Activated CD8-positive, alpha-beta T cell treated with anti-CD3 and anti-CD28 coated beads, Interleukin-2, amount 10 ng/mL, durations not matched to agents 7 days and 5 days (primary cell): ENCODE measurements around the gene TMEM132E. TPM values are rescaled to one million over a fixed set of nuclear protein-coding genes. Genes with fewer than 3 reads are reported as not detected.

Experiments
- ATAC-seq: fragments of 150-1000 bp; cut with Tn5 transposase; one replicate; pipeline ENCODE4 v1.10.0; 2021; ENCODE audit warnings: moderate library complexity
- CTCF ChIA-PET: fragments of 350-600 bp; sonication (Branson Sonifier 250); formaldehyde crosslinking; loops from one replicate; lab custom pipeline; 2021; ENCODE audit warnings: antibody characterized with exemption; lab: Charles Lee
- POLR2A ChIA-PET: fragments of 350-600 bp; sonication (Branson Sonifier 250); formaldehyde crosslinking; loops from one replicate; lab custom pipeline; 2021; ENCODE audit warnings: antibody characterized with exemption; lab: Charles Lee
- DNase-seq: peaks from one replicate; pipeline ENCODE4 v3.0.0-alpha.2; 2020
- H3K27ac Mint-ChIP-seq: one replicate; pipeline ENCODE4 v1.8.0; 2021; ENCODE audit warnings: mild to moderate bottlenecking, mixed read lengths
- H3K27me3 Mint-ChIP-seq: one replicate; pipeline ENCODE4 v1.8.0; 2021; ENCODE audit warnings: low read depth, mixed read lengths
- H3K36me3 Mint-ChIP-seq: one replicate; pipeline ENCODE4 v1.8.0; 2021; ENCODE audit warnings: low read depth, mixed read lengths
- H3K4me1 Mint-ChIP-seq: one replicate; pipeline ENCODE4 v1.8.0; 2021; ENCODE audit warnings: low read depth, mixed read lengths
- H3K4me3 Mint-ChIP-seq: one replicate; pipeline ENCODE4 v1.8.0; 2021; ENCODE audit warnings: mild to moderate bottlenecking, mixed read lengths
- H3K9me3 Mint-ChIP-seq: one replicate; pipeline ENCODE4 v1.8.0; 2022; ENCODE audit warnings: mixed read lengths; ENCODE audit not compliant: insufficient read depth
- total RNA-seq, 2 experiments: library from RNA; stranded (reverse); gene quantifications; one replicate each; pipeline ENCODE4 v1.2.3, GENCODE V29; 2021

The TMEM132E gene
- total RNA-seq, 2 experiments from 2014 or later, result not detected

DNA sequence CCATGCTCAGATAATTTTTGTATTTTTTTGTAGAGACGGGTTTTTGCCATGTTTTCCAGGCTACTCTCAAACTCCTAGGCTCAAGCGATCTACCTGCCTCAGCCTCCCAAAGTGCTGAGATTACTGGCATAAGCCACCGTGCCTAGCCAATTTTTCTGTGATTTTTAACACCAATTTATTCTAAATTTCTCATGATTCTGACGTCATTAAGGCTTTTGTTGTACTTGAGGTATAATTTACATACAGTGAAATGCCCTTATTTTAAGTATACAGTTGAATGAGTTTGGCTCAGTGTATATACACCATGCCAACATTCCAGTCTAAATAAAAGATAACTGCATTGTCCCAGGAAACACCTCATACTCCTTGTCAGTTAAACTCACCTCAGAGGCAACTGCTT lies 77.4 kb downstream of the TMEM132E start:
- no peak for DNase-seq
- CTCF ChIA-PET, result no interaction called here
- ATAC-seq, result no peak

DNA sequence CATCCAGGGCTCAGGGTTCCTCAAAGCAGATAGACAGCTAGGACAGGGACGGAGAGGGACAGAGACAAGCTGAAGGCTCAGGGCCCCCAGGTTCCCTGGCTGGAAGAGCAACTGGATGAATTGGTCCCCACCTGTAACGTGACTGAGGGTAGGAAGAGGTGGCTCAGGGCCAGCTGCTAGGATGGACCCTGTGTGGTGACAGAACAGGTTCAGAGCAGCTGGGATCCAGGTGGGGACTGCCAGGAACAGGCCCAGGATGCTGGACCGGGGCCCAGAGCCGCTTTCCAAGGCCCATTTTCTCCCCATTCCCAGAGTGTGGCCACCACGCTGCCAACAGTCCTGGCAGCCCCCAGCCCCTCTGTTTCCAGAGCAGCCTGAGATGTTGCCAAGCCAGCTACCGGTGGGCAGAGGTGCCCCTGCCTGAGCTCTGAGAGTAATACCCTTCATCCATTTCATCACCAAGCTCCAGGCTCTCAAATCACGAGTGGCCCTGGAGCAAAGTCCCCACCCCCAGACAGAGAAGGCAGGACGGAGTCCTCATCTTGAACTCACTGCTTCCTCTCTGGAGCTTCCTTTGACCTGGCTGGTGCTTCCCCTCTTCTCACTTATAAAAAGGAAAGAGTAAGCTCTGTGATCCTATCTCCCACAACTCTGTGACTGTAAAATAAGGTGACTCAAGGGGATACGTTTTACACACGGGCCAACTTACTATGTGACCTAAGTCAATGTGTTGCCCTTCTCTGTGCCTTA lies 79.6 kb downstream of the TMEM132E start:
- H3K36me3 Mint-ChIP-seq, result no peaks in the 10 kb centered on the region
- no peak for DNase-seq
- ChIA-PET CTCF (interaction anchor here (0.7 kb wide), 2 partner anchors 11 to 21 kb away, joined by 3 read pairs; no protein-coding TSS in a partner anchor), POLR2A (no interaction called here)
- ATAC-seq, result no peak
- H3K4me3 Mint-ChIP-seq, result no peak overlapping the region
- peaks cover 4% of the 10 kb centered on the region for H3K27me3 Mint-ChIP-seq
- H3K27ac Mint-ChIP-seq, result no peak overlapping the region
- H3K9me3 Mint-ChIP-seq, result no peaks in the 10 kb centered on the region
- no peaks in the 10 kb centered on the region for H3K4me1 Mint-ChIP-seq

More for the DNA sequence above, 77.4 kb downstream of the TMEM132E start:
- H3K4me3 Mint-ChIP-seq, result no peak overlapping the region
- no peaks in the 10 kb centered on the region for H3K9me3 Mint-ChIP-seq
- peaks cover 9% of the 10 kb centered on the region for H3K27me3 Mint-ChIP-seq
- no peak overlapping the region for H3K27ac Mint-ChIP-seq
- H3K4me1 Mint-ChIP-seq, result no peaks in the 10 kb centered on the region
- POLR2A ChIA-PET, result no interaction called here
- no peaks in the 10 kb centered on the region for H3K36me3 Mint-ChIP-seq

DNA sequence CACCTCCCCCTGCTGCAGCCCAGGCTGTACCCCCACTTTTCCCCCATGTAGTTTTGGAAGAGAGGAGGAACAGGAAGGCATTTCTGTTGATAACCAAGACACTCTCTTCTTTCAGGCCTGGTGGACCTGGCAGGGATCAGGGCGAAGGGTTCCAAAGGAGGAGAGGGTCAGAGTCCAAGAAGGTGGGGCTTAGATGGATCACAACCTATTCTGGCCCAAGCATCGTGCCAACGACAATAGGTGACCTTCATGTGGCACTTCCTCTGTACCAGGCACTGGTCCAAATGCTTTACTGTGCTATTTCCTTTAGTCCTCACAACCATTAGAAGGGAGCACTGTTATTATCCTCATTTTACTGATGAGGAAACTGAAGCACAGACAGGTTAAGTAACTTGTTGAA lies 84.3 kb downstream of the TMEM132E start:
- Mint-ChIP-seq H3K9me3 (no peaks in the 10 kb centered on the region), H3K36me3 (no peaks in the 10 kb centered on the region), H3K27me3 (peaks cover 3% of the 10 kb centered on the region), H3K4me3 (no peak overlapping the region), H3K27ac (no peak overlapping the region), H3K4me1 (peaks cover 9% of the 10 kb centered on the region)
- ATAC-seq (no peak), DNase-seq (no peak)
- ChIA-PET POLR2A (no interaction called here), CTCF (no interaction called here)

DNA sequence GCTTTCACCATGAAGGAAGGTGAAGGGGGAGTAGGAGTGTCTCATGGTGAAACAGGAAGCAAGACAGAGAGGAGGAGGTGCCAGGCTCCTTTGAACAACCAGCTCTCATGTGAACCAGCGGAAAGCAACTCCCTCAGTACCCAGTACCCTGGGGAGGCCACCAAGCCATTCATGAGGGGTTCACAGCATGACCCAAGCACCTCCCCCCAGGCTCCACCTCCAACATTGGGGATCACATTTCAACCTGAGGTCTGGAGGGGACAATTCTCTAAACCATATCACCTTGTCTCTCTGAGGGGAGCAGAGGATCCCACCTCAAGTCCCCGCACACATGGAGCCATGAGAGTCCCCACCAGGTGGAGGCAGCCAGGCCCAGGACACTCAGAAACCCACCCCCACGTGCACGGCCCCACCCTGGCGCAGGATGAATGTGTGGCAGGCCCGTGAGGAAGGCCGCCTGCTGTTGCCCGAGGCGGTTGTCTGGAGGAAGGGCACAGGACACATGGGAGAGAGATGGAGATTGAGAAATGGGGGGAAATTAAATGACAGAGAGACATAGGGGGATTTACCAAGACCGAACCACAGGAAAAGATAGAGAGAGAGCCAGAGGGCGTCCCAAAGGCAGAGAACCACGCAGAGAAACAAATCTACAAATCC lies 85.9 kb downstream of the TMEM132E start:
- Mint-ChIP-seq H3K4me3 (no peak overlapping the region), H3K27me3 (peaks cover 3% of the 10 kb centered on the region), H3K9me3 (no peaks in the 10 kb centered on the region), H3K36me3 (no peaks in the 10 kb centered on the region), H3K4me1 (peaks cover 9% of the 10 kb centered on the region), H3K27ac (no peak overlapping the region)
- POLR2A ChIA-PET, result no interaction called here
- CTCF ChIA-PET, result no interaction called here
- DNase-seq, result no peak
- no peak for ATAC-seq

DNA sequence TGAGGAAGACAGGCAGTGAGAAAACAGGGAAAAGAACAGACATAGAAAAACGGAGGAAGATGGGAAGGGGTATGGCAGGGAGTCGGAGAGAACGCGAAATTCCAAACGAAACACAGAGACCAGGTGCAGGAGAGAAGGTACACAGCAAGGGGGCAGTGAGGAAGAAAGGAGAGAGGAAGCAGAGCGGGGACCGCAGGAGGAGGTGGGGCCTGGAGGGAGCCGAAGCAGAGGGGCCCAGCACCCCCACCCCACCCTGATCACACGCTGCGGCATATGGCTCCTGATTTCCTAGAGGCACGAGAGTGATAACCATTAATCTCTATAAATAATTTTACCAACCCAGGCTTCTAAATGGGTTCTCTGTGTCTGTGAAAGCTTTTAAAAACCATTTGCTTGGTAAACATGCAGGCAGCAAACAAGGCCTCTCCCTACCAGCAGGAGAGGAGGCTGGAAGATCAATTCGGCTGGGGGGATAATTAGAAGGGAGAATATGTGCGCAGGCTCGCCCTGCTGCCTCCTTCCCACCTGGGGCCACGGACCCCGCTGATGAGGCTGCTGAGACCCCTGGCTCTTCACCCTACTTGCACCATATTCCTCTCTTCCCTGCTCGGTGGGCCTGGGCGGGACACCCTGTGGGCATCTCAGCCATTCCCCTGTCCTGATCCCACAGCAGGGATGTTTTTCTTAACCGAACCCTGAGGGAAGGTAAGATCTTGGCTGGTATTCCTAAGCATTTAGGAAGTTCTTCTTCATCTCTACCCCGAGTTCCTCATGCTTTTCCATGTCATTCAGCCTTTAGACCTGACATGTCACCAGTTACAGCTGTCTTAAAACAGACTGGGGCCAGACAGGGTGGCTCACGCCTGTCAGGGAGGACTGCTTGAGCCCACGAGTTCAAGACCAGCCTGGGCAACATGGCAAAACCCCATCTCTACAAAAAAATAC lies 86.7 kb downstream of the TMEM132E start:
- Mint-ChIP-seq H3K9me3 (no peaks in the 10 kb centered on the region), H3K27ac (no peak overlapping the region), H3K4me1 (peaks cover 9% of the 10 kb centered on the region), H3K4me3 (no peak overlapping the region), H3K36me3 (no peaks in the 10 kb centered on the region), H3K27me3 (peaks cover 3% of the 10 kb centered on the region)
- CTCF ChIA-PET, result no interaction called here
- DNase-seq, result no peak
- POLR2A ChIA-PET, result no interaction called here
- ATAC-seq, result no peak

DNA sequence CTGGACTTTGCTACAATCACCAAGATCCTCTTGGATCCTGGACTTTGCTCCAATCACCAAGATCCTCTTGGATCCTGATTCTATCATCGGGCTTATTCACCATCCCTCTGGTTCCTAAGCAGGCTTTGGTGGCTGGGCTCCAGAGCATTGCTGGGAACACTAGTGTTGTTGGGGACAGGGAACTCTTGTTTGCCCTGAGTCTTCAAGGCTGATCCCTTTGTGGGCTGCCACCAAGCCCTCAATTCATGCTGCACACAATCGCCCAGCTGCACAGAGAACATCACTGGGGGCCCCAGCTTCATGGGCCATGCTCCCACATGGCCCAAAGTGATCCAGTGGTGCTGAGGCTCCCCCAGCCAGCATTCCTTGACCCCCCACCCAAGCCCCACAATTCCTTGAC lies 88.3 kb downstream of the TMEM132E start:
- ATAC-seq (no peak), DNase-seq (no peak)
- ChIA-PET CTCF (no interaction called here), POLR2A (no interaction called here)
- Mint-ChIP-seq H3K9me3 (no peaks in the 10 kb centered on the region), H3K4me3 (no peak overlapping the region), H3K27me3 (peaks cover 3% of the 10 kb centered on the region), H3K4me1 (peaks cover 9% of the 10 kb centered on the region), H3K27ac (no peak overlapping the region), H3K36me3 (no peaks in the 10 kb centered on the region)

DNA sequence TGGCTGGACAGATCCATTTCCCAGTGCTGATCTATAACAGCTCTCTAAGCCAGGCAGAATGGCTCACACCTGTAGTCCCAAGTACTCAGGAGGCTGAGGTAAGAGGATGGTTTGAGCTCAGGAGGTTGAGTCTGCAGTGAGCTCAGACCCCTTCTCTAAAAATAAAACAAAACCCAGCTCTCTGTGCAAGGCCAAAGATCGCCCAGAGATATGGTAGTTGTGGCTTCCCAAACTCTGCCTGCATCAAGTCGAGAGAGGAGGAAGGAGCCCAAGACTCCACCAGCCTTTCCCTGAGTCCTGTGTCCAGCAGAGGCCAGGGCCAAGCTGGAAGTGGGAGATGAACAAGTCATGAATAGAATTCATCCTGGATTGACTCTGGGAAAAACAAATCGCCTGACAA lies 88.8 kb downstream of the TMEM132E start:
- CTCF ChIA-PET, result no interaction called here
- Mint-ChIP-seq H3K4me3 (no peak overlapping the region), H3K27ac (no peak overlapping the region), H3K27me3 (peaks cover 3% of the 10 kb centered on the region), H3K4me1 (peaks cover 9% of the 10 kb centered on the region), H3K36me3 (no peaks in the 10 kb centered on the region), H3K9me3 (no peaks in the 10 kb centered on the region)
- ATAC-seq (no peak), DNase-seq (no peak)
- POLR2A ChIA-PET, result no interaction called here

DNA sequence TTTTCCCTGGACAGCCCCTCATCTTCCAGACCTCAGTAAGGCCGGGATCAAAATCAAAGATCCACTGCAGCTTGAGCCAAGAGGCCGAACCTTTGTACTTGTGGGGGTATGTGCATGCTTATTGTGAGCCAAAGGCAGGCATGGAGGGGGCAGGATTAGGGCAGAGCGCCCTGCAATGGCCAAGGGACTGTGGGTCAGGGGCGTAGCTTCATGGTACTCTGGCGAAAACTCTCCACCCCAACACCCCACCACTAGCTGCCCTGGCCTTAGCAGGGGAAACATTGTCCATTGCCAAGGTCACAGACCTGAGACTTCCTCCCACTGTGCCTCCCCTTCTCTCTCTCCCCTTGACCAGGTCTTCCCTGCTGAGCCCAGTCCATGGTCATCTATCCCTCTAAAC lies 90.1 kb downstream of the TMEM132E start:
- no peak for DNase-seq
- no peak for ATAC-seq

DNA sequence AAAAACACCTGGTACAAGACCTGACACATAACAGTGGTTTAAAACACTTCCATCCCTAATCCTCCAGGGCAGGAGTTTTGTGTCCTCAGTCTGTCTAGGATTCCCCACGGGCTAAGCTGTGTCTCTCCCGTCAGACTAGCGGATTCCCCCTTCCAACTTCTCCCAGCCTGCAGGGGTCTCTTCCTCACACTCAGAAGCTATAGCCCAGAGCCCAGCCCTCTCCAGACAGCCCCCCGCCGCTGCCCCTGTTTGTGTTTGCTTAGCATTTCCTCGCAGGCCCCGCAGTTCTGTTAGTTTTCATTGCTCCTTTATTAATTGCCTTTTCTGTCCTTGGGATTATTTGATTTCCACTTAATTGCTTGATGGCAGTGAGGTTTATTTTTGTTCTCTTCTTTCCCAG lies 91.2 kb downstream of the TMEM132E start:
- no peaks in the 10 kb centered on the region for H3K9me3 Mint-ChIP-seq
- H3K36me3 Mint-ChIP-seq, result no peaks in the 10 kb centered on the region
- ATAC-seq (no peak), DNase-seq (no peak)
- ChIA-PET CTCF (no interaction called here), POLR2A (no interaction called here)
- peaks cover 3% of the 10 kb centered on the region for H3K27me3 Mint-ChIP-seq
- peaks cover under 1% of the 10 kb centered on the region for H3K4me1 Mint-ChIP-seq
- no peak overlapping the region for H3K27ac Mint-ChIP-seq
- H3K4me3 Mint-ChIP-seq, result no peak overlapping the region

More for the DNA sequence above, 90.1 kb downstream of the TMEM132E start:
- Mint-ChIP-seq H3K27me3 (peaks cover 3% of the 10 kb centered on the region), H3K27ac (no peak overlapping the region), H3K4me1 (peaks cover 9% of the 10 kb centered on the region), H3K36me3 (no peaks in the 10 kb centered on the region), H3K4me3 (no peak overlapping the region), H3K9me3 (no peaks in the 10 kb centered on the region)
- ChIA-PET CTCF (no interaction called here), POLR2A (no interaction called here)

DNA sequence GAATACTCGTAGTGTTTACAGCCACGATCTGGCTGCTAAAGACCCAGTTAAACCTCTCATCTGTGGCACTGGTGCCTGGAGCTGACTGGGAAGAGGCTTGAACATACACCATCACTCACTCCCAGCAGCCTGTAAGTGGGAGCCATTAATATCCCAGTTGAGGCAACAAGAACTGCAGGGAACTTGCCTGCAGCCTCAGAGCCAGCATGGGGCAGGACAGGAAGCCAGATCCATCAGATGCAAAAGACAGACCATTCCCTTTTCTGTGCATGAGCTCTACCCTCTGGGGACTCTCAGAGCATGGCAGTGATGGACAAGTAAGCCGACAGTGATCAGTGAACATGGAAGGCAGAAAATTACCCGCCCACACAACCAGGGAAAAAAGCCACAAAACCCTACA lies 91.8 kb downstream of the TMEM132E start:
- H3K4me3 Mint-ChIP-seq, result no peak overlapping the region
- H3K9me3 Mint-ChIP-seq, result no peaks in the 10 kb centered on the region
- POLR2A ChIA-PET, result interaction anchor here (0.6 kb wide), 1 partner anchor 321 kb away, joined by 7 read pairs; no protein-coding TSS in a partner anchor
- H3K27ac Mint-ChIP-seq, result no peak overlapping the region
- H3K27me3 Mint-ChIP-seq, result peaks cover 3% of the 10 kb centered on the region
- DNase-seq, result no peak
- no peaks in the 10 kb centered on the region for H3K4me1 Mint-ChIP-seq
- ATAC-seq, result no peak
- H3K36me3 Mint-ChIP-seq, result no peaks in the 10 kb centered on the region
- CTCF ChIA-PET, result no interaction called here

DNA sequence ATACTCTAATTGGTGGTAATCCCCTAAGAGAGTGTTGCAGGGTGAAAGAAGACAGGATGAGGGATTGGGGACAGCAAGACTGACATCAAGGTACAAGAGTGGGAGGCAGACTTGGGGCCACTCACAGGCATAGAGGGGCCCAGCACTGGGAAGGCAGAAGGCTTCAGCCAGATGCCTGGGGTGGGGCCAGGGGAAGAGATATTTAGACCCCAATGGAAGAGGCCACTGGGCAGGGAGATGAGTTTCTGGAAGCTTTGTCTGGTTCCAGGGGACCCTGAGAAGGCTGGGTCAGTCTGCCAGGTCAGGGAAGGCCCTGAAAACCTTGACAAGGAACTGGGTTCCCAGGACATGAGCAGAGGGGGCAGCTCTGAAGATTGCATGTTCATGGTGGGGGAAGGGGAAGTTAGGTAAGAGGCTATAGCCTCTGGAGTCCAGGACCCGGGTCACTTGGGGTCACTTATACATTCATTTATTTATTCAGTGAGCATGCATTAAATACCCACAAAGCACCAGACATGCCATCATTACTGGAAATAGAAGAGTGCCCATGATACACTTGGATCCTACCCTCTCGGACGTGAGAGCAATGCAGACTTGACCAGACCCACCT lies 92.9 kb downstream of the TMEM132E start:
- CTCF ChIA-PET, result no interaction called here
- no peak for DNase-seq

More for the DNA sequence above, 92.9 kb downstream of the TMEM132E start:
- peaks cover 3% of the 10 kb centered on the region for H3K27me3 Mint-ChIP-seq
- no peaks in the 10 kb centered on the region for H3K4me1 Mint-ChIP-seq
- H3K36me3 Mint-ChIP-seq, result no peaks in the 10 kb centered on the region
- POLR2A ChIA-PET, result interaction anchor here (0.6 kb wide), 1 partner anchor 322 kb away, joined by 7 read pairs; no protein-coding TSS in a partner anchor
- no peak overlapping the region for H3K27ac Mint-ChIP-seq
- H3K9me3 Mint-ChIP-seq, result no peaks in the 10 kb centered on the region
- ATAC-seq, result no peak
- H3K4me3 Mint-ChIP-seq, result no peak overlapping the region
